Measurements from ENCODE around the gene LRMDA.

The LRMDA gene

DNA sequence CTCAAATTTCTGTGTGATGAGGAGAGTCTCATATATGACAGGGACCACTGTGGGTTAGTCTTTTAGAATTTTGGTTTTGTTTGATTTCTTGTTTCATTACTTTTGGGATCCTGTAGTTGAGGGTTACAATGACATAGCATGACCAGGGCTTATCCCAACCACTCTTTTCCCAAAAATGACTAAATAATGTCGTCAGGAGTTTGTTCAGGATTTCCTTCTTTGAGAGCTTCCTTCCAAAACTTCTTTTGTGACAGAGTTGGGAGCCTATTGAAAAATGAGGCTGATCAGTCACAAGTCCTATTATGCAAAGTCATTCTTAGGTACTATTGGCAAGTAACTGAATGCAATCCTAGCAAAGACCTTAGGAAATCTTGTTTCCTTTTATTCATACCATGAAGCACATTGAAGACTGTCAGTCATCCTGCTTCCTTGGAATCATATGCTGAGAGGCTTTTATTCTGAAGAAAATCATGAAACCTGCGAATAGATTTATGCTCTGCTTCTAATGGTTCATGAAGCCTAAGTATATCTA lies 498.3 kb downstream of the LRMDA start:
- no peaks in the 10 kb centered on the region for H3K4me1 ChIP-seq
- intact Hi-C loops (cut with DNase I; ENCODE audit: low total_unique reads), result no loop called here
- H3K36me3 ChIP-seq, result no peaks in the 10 kb centered on the region
- TF ChIP-seq, protein P1, sequence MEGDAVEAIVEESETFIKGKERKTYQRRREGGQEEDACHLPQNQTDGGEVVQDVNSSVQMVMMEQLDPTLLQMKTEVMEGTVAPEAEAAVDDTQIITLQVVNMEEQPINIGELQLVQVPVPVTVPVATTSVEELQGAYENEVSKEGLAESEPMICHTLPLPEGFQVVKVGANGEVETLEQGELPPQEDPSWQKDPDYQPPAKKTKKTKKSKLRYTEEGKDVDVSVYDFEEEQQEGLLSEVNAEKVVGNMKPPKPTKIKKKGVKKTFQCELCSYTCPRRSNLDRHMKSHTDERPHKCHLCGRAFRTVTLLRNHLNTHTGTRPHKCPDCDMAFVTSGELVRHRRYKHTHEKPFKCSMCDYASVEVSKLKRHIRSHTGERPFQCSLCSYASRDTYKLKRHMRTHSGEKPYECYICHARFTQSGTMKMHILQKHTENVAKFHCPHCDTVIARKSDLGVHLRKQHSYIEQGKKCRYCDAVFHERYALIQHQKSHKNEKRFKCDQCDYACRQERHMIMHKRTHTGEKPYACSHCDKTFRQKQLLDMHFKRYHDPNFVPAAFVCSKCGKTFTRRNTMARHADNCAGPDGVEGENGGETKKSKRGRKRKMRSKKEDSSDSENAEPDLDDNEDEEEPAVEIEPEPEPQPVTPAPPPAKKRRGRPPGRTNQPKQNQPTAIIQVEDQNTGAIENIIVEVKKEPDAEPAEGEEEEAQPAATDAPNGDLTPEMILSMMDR (IDR thresholded peaks at IDR 0.05), result no peak
- no peaks in the 10 kb centered on the region for H3K9me3 ChIP-seq
- H3K27me3 ChIP-seq, result no peaks in the 10 kb centered on the region
- no peak overlapping the region for H3K4me3 ChIP-seq
- H3K27ac ChIP-seq, result no peak overlapping the region
- no peak for DNase-seq

DNA sequence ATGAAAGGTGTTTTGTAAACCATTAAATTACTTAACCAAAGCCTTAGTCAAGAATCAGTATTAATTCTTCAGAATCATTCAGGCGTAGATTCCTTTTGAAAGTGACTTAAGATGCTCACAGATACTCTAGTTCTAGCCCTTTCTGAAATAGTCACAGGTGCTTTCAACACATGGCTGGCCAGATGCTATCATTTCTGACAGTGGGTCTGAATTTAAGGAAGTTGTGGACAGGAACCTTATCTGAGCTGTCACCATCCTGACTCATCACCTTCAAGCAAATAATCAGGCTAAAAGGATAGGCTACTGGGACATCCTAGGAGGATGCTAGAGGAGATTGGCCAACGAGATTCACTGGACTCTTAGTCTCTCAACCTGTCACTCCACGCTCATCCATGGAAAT lies 501.5 kb downstream of the LRMDA start:
- TF ChIP-seq, protein P1 (IDR thresholded peaks at IDR 0.05), result no peak
- intact Hi-C loops (cut with DNase I; ENCODE audit: low total_unique reads), result no loop called here
- DNase-seq, result no peak

GRCh38 chr10:75935240-75935639 lies 503.8 kb downstream of the LRMDA start:
- no peaks in the 10 kb centered on the region for H3K36me3 ChIP-seq
- intact Hi-C loops (cut with DNase I; ENCODE audit: low total_unique reads), result no loop called here
- no peaks in the 10 kb centered on the region for H3K4me1 ChIP-seq
- H3K27me3 ChIP-seq, result no peaks in the 10 kb centered on the region
- H3K9me3 ChIP-seq, result no peaks in the 10 kb centered on the region
- DNase-seq, result no peak
- no peak overlapping the region for H3K27ac ChIP-seq
- H3K4me3 ChIP-seq, result no peak overlapping the region
- TF ChIP-seq, protein P1 (IDR thresholded peaks at IDR 0.05), result no peak

More for the DNA sequence above, 501.5 kb downstream of the LRMDA start:
- H3K4me1 ChIP-seq, result no peaks in the 10 kb centered on the region
- no peaks in the 10 kb centered on the region for H3K36me3 ChIP-seq
- no peak overlapping the region for H3K4me3 ChIP-seq
- no peaks in the 10 kb centered on the region for H3K9me3 ChIP-seq
- H3K27me3 ChIP-seq, result no peaks in the 10 kb centered on the region
- H3K27ac ChIP-seq, result no peak overlapping the region

DNA sequence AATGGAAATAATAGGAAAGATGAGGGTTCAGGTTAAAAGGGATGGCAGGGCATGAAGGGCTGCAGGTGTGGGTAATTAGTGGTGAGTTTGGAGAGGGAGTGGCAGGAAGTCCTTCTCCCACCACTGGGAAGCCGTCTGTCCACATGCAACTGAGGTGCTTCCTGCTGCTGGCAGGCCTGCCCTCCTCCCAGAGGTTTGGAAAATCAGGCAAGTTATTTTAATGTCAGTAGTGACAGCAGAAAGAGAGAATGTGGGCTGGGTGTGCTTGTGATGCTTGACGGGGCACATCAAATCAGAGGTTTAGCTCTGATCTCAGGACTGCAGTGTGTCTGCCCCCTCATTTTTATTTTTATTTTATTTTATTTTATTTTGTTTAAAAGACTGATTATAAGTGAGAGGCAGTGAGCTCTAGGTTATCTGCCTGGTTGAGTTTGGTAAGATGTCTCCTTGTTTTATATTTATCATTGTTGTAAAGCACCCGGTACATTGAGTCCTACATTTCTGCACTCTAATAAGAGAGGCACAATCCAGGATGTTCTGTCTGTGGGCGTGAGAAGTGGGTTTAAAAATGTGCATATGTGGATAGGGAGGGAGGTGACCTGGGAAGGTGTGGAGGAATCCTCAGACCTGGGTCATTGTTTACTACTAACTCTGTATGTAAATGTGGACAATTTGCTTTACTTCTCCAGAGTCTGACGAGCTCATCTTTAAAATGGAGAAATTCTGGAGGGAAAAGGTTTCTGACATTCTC lies 504.4 kb downstream of the LRMDA start:
- Histone ChIP-seq H3K36me3 (no peaks in the 10 kb centered on the region), H3K27me3 (no peaks in the 10 kb centered on the region), H3K9me3 (no peaks in the 10 kb centered on the region), H3K4me1 (no peaks in the 10 kb centered on the region), H3K4me3 (no peak overlapping the region), H3K27ac (no peak overlapping the region)
- no peak for DNase-seq
- intact Hi-C loops (cut with DNase I; ENCODE audit: low total_unique reads), result no loop called here
- TF ChIP-seq, protein P1 (IDR thresholded peaks at IDR 0.05), result no peak

DNA sequence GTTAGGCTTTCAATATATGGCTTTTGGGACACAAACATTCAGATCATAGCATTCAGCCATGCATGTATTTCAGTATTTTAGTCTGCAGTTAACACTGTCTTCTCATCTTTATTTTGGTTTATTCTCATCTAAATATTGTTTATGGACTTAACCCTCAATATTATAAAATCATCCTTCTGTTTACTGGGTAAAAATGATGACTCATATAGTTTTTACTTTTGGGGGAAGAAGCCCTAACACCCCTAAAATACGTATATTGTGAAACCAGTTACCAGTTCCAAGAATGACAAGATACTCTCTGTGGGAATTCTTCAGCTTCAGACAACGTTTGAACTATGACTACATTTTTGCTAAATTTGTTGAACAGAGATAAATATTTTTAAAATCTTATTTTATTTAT lies 505.4 kb downstream of the LRMDA start:
- Histone ChIP-seq H3K4me3 (no peak overlapping the region), H3K36me3 (no peaks in the 10 kb centered on the region), H3K27ac (no peak overlapping the region), H3K27me3 (no peaks in the 10 kb centered on the region), H3K9me3 (no peaks in the 10 kb centered on the region), H3K4me1 (no peaks in the 10 kb centered on the region)
- intact Hi-C loops (cut with DNase I; ENCODE audit: low total_unique reads), result no loop called here
- TF ChIP-seq, protein P1 (IDR thresholded peaks at IDR 0.05), result no peak
- no peak for DNase-seq

Measured in tibial artery (tissue), 4 donors.